IMR-90 (cell line): ENCODE data around the gene OPN4. TPM values are rescaled to one million over a fixed set of nuclear protein-coding genes. Genes with fewer than 3 reads are reported as not detected.
A peak's percentile ranks its signal among the peaks of the same experiment; 100 is the strongest.

Experiments
- ATAC-seq: fragments of 200-7000 bp; cut with Tn5 transposase; 2 replicates; pipeline ENCODE4 v1.9.1; 2020; ENCODE audit warnings: low read depth, mild to moderate bottlenecking, moderate library complexity
- BruUV-seq: library from RNA; stranded (reverse); fragments of 400-500 nt; replicated peaks from 2 replicates; lab custom pipeline; 2021; lab: Mats Ljungman, UMichigan
- CTCF ChIA-PET: fragments of 300-600 bp; formaldehyde crosslinking; extraction: SDS; loops from one replicate; lab custom pipeline; 2021; ENCODE audit warnings: antibody characterized with exemption; lab: Yijun Ruan, JAX
- POLR2A ChIA-PET: fragments of 300-600 bp; sonication (Branson Sonifier 250); formaldehyde crosslinking; loops from one replicate; lab custom pipeline; 2022; ENCODE audit warnings: antibody characterized with exemption; ENCODE audit not compliant: unreplicated experiment; lab: Charles Lee
- DNase-seq: peaks from one replicate; pipeline ENCODE4 v3.0.0; 2013
- H2AFZ ChIP-seq: replicated peaks from 2 replicates; pipeline ENCODE3; 2013; ENCODE audit warnings: low read length, mild to moderate bottlenecking; ENCODE audit not compliant: poor library complexity
- H2AK5ac ChIP-seq: 2 replicates; pipeline ENCODE4 v1.6.1; 2013; ENCODE audit warnings: low read depth, low read length, inconsistent platforms
- H2AK9ac ChIP-seq: replicated peaks from 2 replicates; pipeline ENCODE3; 2013; ENCODE audit warnings: mild to moderate bottlenecking, low read depth, low read length, moderate library complexity; ENCODE audit not compliant: poor library complexity
- H2BK120ac ChIP-seq: 2 replicates; pipeline ENCODE4 v1.6.1; 2013; ENCODE audit warnings: low read depth, low read length, inconsistent platforms
- H2BK15ac ChIP-seq: 3 replicates; pipeline ENCODE4 v1.6.1; 2013; ENCODE audit warnings: low read depth, low read length, inconsistent platforms
- H2BK20ac ChIP-seq: 2 replicates; pipeline ENCODE4 v1.6.1; 2013; ENCODE audit warnings: low read depth, mild to moderate bottlenecking, inconsistent platforms, low read length, moderate library complexity
- H2BK5ac ChIP-seq: 2 replicates; pipeline ENCODE4 v1.6.1; 2013; ENCODE audit warnings: mild to moderate bottlenecking, low read depth, low read length, inconsistent platforms; ENCODE audit not compliant: poor library complexity, severe bottlenecking
- H3K14ac ChIP-seq: replicated peaks from 2 replicates; pipeline ENCODE4 v1.6.1; 2013; ENCODE audit warnings: low read depth, low read length, inconsistent platforms
- H3K18ac ChIP-seq: 2 replicates; pipeline ENCODE4 v1.6.1; 2013; ENCODE audit warnings: low read depth, low read length, control low read depth
- H3K23ac ChIP-seq: 2 replicates; pipeline ENCODE4 v1.6.1; 2013; ENCODE audit warnings: low read depth, low read length, inconsistent platforms
- H3K27ac ChIP-seq: 2 replicates; pipeline ENCODE4 v1.5.1; 2013; ENCODE audit warnings: mild to moderate bottlenecking, control low read depth, low read length; ENCODE audit not compliant: insufficient read depth
- H3K27me3 ChIP-seq: 2 replicates; pipeline ENCODE4 v1.6.1; 2013; ENCODE audit warnings: low read length; ENCODE audit not compliant: control insufficient read depth, insufficient read depth
- H3K36me3 ChIP-seq: 2 replicates; pipeline ENCODE4 v1.6.1; 2013; ENCODE audit warnings: low read length, mixed read lengths; ENCODE audit not compliant: control insufficient read depth, insufficient read depth
- H3K4ac ChIP-seq: 2 replicates; pipeline ENCODE4 v1.6.1; 2013; ENCODE audit warnings: low read depth, low read length, inconsistent platforms
- H3K4me1 ChIP-seq: 2 replicates; pipeline ENCODE4 v1.6.1; 2013; ENCODE audit warnings: low read length, mixed read lengths; ENCODE audit not compliant: control insufficient read depth, insufficient read depth
- H3K4me2 ChIP-seq: 2 replicates; pipeline ENCODE4 v1.6.1; 2013; ENCODE audit warnings: low read depth, mild to moderate bottlenecking, control low read depth, low read length, moderate library complexity
- H3K4me3 ChIP-seq: 2 replicates; pipeline ENCODE4 v1.5.1; 2013; ENCODE audit warnings: low read depth, mild to moderate bottlenecking, control low read depth, low read length, moderate library complexity; ENCODE audit not compliant: insufficient read depth
- H3K56ac ChIP-seq: 2 replicates; pipeline ENCODE4 v1.6.1; 2013; ENCODE audit warnings: low read length, inconsistent platforms; ENCODE audit not compliant: insufficient read depth; ENCODE audit errors: extremely low read depth
- H3K79me1 ChIP-seq, 2 experiments: 2 replicates each; pipeline ENCODE4 v1.6.1; 2013; ENCODE audit warnings: low read length in 2 of 2, inconsistent platforms in 1 of 2, low read depth in 1 of 2
- H3K9ac ChIP-seq: 2 replicates; pipeline ENCODE4 v1.6.1; 2013; ENCODE audit warnings: low read depth, low read length, control low read depth
- H3K9me1 ChIP-seq: 2 replicates; pipeline ENCODE4 v1.6.1; 2013; ENCODE audit warnings: low read length, inconsistent platforms; ENCODE audit not compliant: insufficient read depth
- H3K9me3 ChIP-seq: 2 replicates; pipeline ENCODE4 v1.6.1; 2013; ENCODE audit warnings: low read length; ENCODE audit not compliant: control insufficient read depth, insufficient read depth
- H4K20me1 ChIP-seq: 2 replicates; pipeline ENCODE4 v1.6.1; 2013; ENCODE audit warnings: low read length, inconsistent platforms; ENCODE audit not compliant: insufficient read depth
- H4K5ac ChIP-seq: 2 replicates; pipeline ENCODE4 v1.6.1; 2013; ENCODE audit warnings: mild to moderate bottlenecking, low read depth, low read length, control low read depth
- H4K8ac ChIP-seq, 2 experiments: 2 replicates each; pipeline ENCODE4 v1.6.1; 2013; ENCODE audit warnings: low read depth in 2 of 2, low read length in 2 of 2, control low read depth in 1 of 2, inconsistent platforms in 1 of 2
- H4K91ac ChIP-seq: 2 replicates; pipeline ENCODE4 v1.6.1; 2013; ENCODE audit warnings: low read depth, low read length, inconsistent platforms; ENCODE audit not compliant: insufficient read depth
- MAZ ChIP-seq: IDR thresholded peaks from 2 replicates; pipeline ENCODE4 v1.6.1; 2012; ENCODE audit warnings: low read depth, mild to moderate bottlenecking, low read length, improper control_type of control experiment, moderate library complexity, borderline replicate concordance
- RAD21 ChIP-seq: IDR thresholded peaks from 2 replicates; pipeline ENCODE4 v1.6.1; 2012; ENCODE audit warnings: low read length, improper control_type of control experiment
- WGBS, 2 experiments: methylation state at CpG; one replicate each; pipeline versions ENCODE4 v1.1.5 to v1.1.7; 2013; ENCODE audit warnings: missing lambda C conversion rate in 2 of 2; ENCODE audit not compliant: insufficient read length in 1 of 2; ENCODE audit errors: extremely low coverage in 2 of 2; 5-methylcytosine and 5-hydroxymethylcytosine counted together
- dilution Hi-C: fragments of 300-500 bp; cut with HindIII; formaldehyde crosslinking; loops from one replicate; pipeline ENCODE4 v1.14.3; 2018; ENCODE audit warnings: low sequenced_read_pairs; ENCODE audit not compliant: unreplicated experiment
- in situ Hi-C: fragments of 300-500 bp; cut with MboI; formaldehyde crosslinking; loops from 3 replicates; pipeline ENCODE4 v1.14.3; 2019; ENCODE audit warnings: low sequenced_read_pairs, inconsistent platforms, mixed read lengths
- intact Hi-C: fragments of 100-400 bp; cut with micrococcal nuclease; formaldehyde crosslinking; loops from 2 replicates; pipeline ENCODE4 v1.10.0; 2022
- polyA plus RNA-seq, 3 experiments: library from polyadenylated mRNA; depleted of rRNA; stranded (reverse); fragments of >200 nt; gene quantifications; 2 replicates each; pipeline ENCODE4 v1.2.3, GENCODE V29; 2012; ENCODE audit warnings: low replicate concordance in 1 of 3
- total RNA-seq: library from RNA; depleted of rRNA; stranded (reverse); fragments of >200 nt; gene quantifications from 2 replicates; pipeline ENCODE4 v1.2.3, GENCODE V29; 2012

OPN4 gene
- total and polyA plus RNA-seq, 2 of the 4 experiments (the other 2 are of a cell fraction): 0.03 TPM; not detected in 1

DNA sequence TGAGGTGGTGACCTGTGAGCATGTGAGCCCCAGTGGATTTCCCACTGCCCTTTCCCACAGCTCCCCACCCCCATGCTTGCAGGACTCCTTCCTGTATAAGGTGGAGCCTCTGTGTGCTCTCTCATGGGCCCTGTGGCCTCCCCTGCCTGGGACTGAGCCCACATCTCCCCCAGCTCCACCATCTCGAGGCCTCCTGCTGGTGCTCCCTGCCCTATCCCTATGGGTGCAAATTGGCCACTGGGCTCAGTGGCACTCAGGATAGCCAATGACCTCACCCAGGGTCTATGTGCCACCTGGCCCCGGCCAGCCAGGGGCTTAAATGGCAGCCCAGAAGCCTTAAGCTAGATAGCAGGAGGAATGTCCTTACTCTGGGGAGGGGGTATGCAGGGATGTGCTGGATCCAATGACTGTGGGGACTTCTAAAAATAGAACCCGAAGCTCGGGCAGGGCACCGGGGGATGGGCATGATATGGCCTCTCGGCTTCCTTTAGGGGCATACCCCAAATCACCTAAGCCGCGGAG, 16.0 kb downstream of the OPN4 start:
- Histone ChIP-seq H3K14ac (no peak overlapping the region), H3K18ac (no peak overlapping the region), H2BK15ac (no peak overlapping the region; the same call in 2 of the 3 replicates), H3K23ac (peak overlapping the region; percentile 66; the same call in 1 of the 2 replicates), H4K91ac (no peak overlapping the region; the same call in 1 of the 2 replicates), H3K4me2 (no peak overlapping the region), H2BK120ac (no peak overlapping the region), H3K79me1 (peaks cover 0 to 15% of the 10 kb centered on the region in 2 experiments; a peak in 2 of 4 replicates), H4K5ac (no peak overlapping the region), H3K27me3 (no peaks in the 10 kb centered on the region), H3K9me3 (no peaks in the 10 kb centered on the region), H2AK5ac (0 out of 2 replicates have a peak overlapping the region, but pooled peaks have one; percentile 47), H3K4me1 (peaks cover 42% of the 10 kb centered on the region), H3K27ac (no peak overlapping the region), H2BK5ac (no peak overlapping the region), H3K9me1 (peaks cover 18% of the 10 kb centered on the region), H2AK9ac (no peak overlapping the region), H3K4ac (peak overlapping the region; percentile 96), H2AFZ (peak overlapping the region; percentile 37), H2BK20ac (peak overlapping the region; percentile 8; the same call in 1 of the 2 replicates), H3K36me3 (no peaks in the 10 kb centered on the region), H4K20me1 (no peaks in the 10 kb centered on the region), H3K4me3 (no peak overlapping the region), H3K56ac (no peak overlapping the region), H3K9ac (no peak overlapping the region), H4K8ac (no peak overlapping the region)
- DNase-seq: no peak
- dilution Hi-C loops (no loop called here), intact Hi-C loops (no loop called here), in situ Hi-C loops (no loop called here)
- no TSS peak for BruUV-seq
- ChIA-PET CTCF (no interaction called here), POLR2A (no interaction called here)
- no peak for ATAC-seq
- TF ChIP-seq MAZ (no peak), RAD21 (no peak)
- WGBS, 2 experiments: 100% methylated on average over 1 of the region's 8 CpGs; no CpG with 5 or more reads in 1 of the 2 experiments
